T-helper 2 cell treated with Interferon-gamma antibody and Interleukin-4, amounts not matched to agents 100 ng/mL and 5 ng/mL, for 36 hours (primary cell): Measurements from ENCODE around the gene GABBR2. TPM values are rescaled to one million over a fixed set of nuclear protein-coding genes. Genes with fewer than 3 reads are reported as not detected.

Experiments
- intact Hi-C: fragments of 100-400 bp; cut with micrococcal nuclease; formaldehyde crosslinking; loops from one replicate; pipeline ENCODE4 v1.15.1; 2023
- total RNA-seq: library from RNA; stranded (reverse); gene quantifications from 2 replicates; pipeline ENCODE4 v1.2.3, GENCODE V29; 2022

Gene GABBR2
- total RNA-seq, 1 donor from 2014 or later: not detected

DNA sequence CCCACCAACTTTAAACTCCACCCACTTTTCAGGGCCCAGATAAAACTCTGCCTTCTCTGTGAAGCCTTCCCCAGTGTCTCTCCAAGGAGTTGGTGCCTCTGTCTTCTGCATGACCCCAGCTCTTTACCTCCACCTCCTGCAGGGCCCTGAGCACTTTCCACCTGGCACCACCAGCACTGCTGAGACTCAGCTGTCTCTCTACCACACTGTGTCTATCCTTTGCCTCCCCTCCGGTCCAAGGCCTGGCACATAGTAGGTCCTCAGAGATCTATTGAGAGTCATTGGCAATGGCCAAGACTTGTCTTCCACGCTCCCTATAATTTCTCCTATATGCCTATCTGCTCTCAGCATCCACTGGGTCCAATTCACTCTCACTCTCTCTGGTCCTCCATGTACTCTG is 12.9 kb upstream of the GABBR2 start:
- intact Hi-C loops: no loop called here

DNA sequence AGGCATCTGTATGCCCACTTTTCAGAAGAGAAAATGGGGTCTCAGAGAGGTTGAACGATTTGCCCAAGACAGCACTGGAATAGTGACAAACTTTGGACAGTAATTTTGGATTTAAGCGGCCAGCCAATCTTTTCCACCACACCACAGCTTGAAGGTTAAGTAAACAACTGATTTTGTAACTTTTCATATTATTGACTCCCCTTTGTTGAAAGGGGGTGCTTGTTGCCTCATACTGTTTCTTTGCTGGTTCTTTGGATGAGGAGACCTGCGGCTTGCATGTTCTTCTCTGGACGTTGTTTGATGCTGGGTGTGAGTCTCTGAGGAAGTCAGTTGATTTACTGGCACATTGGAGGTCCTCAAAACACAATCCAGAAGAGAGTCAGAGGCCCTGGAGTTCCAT is 11.7 kb upstream of the GABBR2 start:
- intact Hi-C loops: no loop called here

DNA sequence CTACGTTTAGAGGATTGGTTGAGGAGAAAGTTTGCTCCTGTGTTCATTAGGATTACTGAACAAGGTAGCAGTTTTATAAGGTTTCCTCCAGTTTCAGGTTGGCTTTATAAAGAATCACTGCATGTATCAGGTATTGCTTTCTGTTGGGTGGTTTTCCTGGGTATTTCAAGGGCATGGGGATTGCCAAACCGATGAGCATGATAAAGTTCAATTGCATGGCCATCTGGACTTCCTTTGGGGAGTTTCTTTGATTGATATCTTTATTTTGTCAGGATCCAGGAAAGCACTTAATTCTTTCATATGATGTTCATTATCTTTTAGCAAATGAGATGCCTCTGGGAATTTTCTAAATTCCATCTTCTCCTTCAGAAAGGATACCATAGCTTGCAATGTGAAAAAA is 10.3 kb upstream of the GABBR2 start:
- intact Hi-C loops: no loop called here

DNA sequence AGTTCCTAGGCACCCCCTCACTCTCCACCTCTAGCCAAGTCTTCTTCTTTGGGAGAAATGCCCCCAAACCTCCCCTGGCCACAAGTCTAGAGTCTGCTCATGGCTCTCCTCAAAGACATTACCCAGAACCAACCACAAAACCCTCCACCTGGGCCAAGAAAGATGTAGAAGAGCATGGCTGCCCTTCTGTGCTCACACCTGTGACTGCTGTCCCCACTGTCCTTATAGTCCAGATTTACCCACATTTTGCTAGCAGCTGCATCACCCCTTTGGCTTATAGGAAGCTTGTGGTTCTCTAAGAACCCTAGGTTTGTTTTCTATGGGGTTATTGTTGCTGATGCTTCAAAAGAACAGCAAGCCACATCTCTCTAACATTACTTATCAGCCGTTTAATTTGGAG is 6.1 kb upstream of the GABBR2 start:
- intact Hi-C loops: no loop called here

DNA sequence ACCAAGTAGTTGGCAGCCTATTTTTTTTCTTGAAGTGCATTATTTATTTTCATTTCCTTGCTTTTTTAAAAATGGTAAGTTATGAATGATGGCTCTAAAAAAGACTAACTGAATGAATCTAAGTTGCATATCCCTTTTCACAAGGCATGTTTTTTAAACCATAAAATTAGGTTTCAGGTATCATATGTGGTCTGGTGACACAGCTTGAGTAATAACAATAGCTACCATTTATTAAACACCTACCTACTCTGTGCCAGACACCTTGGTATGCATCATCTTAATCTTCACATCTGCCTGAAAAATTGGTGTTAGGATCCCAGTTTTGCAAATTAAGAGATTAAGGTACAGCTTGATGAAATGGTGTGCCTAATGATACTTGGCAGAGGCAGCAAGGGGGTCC is 4.3 kb upstream of the GABBR2 start:
- intact Hi-C loops: no loop called here

DNA sequence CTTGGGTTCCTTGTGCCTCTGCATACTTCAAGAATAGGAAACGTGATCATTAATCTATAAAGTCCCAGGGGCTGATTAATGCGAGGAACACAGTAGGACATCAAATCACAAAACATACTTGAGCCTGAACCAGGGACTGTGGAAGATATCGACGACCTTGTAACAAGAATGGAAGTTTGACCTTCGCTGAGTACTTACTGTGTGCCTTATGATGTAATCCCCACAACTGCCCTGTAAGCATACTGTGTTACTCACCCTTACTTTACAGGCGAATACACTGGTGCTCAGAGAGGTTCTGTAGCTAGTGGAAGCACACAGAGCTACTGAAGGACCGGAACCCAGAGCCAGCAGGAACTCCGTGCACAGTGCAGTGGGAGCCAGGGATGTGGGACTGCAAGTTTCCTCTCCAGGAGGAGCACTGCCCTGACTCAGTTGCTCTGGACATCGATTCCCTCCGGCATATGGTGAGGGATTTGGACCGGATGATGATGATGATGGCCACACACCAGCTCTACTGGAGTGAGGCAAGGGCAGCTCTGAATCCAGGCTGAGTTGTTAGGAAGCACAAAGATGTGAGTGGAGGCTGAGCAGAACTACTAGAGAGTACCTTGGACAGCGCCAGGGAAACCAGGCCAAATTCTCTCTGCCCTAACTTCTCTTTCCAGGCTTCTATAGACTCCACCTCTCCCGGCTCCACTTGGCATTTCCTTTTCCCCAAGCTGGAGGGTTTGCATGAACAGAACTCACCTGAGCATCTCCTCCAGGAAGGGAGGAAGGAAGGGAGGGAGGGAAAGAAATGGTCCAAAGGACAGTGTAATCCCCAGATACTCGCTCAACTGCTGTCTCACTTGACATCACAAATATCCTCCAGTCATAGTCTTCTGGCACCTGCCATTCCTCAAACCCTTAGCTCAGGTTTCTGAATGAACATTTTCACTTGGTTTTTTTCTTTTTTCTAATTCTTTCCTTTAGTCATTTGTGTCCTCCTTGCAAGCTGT is 1.5 kb upstream of the GABBR2 start:
- intact Hi-C loops: no loop called here

DNA sequence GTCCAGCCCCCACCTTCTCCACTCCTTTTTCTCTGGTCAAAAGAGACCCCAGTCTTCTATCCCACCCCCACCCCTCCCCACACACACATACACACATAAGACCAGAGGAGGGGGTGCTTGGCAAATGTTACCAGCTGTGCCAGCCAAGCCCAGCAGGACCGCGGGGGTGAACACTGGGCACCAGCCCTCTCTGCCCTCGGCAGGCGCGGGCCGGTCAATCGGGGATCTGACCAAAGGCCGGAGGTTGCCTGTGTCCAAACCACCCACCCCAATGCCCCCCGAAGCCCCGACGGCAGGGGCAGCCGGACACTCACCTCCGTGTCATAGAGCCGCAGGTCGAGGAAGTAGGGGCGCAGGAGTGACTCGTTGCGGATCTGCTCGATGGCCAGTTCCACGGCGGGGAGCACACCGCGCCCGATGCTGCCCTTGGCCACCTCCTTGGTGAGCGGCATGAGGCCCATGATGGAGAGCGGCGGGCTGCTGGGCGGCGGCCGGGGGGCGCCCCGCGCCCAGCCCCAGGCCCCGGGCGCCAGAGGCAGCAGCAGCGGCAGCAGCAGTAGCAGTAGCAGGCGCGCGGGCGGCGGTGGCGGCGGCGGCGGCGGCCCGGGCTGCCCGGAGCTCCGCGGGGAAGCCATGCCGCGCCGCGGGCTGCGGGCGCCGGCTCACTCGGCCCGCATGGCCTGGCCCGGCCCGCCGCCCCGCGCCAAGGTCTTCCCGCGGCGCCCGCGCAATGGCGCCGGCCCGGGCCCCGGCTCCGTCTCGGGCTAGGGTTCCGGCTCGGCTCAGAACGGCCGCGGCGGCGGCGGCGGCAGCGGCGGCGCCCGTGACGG is 417 bp downstream of the GABBR2 start:
- intact Hi-C loops: no loop called here

DNA sequence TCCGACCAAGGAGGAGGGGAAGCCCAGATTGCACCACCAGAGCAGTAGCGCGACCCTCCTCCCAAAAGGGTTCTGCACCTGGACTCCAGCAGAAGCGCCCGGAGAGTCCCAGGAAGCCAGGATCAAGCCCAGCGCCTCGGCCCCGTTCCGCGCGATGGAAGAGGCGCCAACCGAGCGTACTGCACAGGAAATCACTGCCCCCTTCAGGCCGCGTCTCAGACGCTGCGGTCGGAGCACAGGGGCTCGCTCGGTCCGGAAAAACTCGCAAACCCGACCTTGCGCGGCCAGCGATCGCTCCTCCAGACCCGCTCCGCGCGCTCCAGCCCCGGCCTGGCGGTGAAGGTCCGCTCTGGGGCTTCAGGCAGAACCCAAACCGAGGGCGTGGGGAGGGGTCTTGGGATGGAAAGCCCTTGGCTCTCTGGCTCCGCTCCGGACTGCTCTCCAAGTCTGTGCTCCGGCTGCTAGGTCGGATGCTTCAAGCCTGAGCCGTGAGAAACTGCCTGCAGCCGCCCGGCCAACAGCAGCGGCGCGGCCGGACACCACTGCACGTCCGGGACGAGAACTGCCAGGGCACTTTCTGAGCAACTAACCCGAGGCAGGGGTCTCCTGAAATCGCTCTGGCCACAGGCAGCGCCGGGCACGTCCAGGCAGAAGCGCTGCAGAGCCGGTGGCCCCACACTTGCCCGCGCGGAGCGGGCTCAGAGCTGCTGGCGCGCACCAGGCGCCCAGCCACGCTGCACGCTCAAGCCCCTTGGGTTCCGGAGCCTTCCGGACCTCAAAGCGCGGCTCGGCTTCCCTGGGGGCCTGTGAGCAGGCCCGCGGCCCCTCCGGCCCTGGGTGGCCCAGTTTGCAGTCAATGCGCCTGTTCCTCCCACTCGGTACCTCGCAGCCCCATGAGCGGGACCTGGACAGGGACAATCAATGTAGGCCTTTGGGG is 1.3 kb downstream of the GABBR2 start:
- intact Hi-C loops: no loop called here

DNA sequence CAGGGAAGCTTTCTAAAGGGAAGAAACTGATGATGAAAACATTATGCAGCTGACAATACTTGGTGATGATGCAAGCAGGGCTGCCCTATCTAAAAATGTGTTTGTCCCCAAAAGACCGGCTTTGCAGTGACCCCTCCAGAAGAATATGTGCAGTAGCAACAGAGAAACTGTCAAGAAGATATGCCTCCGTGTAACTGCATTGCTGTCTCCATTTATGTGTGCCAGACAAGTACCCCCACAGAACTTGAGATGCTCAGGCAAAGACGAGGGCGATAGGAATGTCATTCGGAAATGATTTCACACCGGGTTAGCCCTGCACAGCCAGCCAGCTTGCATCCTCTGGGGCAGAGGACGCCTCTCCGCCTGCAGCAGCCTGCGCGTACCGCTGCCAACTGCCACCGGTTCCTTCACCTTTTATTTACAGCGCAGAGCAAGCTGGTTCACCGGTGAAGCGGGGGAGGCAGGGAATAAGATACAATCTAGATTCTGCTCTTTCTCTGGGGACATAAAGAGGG is 2.0 kb downstream of the GABBR2 start:
- intact Hi-C loops: no loop called here

DNA sequence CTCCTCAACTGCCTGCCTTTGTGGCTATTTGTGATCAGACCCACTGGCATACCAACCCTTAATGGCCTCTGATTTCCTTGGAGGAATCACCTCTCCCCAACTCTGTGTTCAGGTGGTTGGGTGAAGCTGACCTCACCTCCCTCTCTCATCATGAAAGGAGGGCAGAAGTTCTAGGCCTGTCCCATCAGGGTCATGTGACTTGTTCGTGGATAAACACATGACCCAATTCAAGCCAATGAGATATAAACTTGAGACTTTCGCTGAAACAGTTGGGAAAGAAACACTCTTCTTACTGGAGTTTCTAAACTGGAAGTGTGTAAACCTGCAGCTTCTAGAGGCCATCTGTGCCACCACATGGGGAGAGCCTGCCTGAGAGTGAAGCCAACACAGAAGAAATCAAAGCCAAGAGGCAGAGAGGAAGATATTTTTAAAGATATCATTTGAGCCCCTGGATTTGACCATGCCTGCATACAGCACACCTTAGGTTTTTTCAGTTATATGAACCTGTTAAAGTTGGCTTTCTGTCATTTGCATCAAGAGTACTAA is 5.8 kb downstream of the GABBR2 start:
- intact Hi-C loops: no loop called here

DNA sequence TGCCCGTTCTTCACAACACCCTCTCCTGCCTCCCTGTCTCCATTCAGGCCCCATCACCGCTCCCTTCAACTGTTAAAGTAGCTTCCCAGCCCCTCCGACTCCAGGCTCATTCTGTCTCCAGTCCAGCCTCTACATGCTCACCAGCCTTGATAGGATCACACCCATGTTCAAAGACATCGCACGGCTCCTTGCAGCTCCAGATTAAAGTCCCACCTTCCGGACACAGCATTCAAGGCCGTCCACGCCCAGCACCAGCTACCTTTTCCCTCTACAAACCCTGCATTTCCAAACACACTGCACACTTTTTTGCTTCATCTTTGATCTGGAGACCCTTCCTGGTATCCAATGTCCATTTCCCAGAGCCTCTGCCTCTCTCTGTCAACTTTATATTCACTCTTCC is 6.4 kb downstream of the GABBR2 start:
- intact Hi-C loops: no loop called here

DNA sequence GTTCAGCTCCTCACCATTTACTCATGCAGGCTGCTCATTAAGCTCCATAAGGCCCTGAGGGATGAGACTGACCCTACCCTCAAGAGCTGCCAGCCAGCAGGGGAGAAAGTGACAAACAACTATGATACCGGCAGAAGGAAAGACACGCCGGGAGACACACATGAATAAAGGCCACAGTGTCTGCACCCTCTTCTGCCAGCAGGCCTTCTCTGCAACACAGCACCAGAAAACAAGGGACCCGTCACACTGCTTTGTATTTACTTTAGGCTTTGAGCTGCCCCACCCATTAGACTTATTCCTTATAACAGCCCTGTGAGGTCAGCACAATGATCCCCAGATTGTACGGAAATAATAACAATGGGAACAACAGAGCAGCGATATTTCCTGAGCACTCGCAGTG is 7.2 kb downstream of the GABBR2 start:
- intact Hi-C loops: no loop called here

DNA sequence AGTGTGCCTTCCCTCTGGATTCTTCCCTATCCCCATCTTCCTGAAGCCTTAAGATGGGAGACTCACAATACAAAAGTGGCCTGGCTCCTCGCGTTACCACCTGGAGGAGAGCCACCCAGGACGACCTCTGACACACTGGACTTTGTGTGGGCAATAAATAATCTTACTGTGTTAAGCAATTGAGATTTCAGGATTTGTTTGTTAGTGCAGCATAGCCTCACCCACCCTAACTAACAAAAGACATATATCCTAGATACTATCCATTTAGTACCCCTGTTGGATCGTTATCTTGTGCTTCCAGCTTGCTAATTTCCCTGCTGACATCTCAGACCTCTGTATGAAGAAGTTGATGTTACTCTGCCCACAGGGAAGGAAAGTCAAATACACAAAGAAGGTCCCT is 7.9 kb downstream of the GABBR2 start:
- intact Hi-C loops: no loop called here

DNA sequence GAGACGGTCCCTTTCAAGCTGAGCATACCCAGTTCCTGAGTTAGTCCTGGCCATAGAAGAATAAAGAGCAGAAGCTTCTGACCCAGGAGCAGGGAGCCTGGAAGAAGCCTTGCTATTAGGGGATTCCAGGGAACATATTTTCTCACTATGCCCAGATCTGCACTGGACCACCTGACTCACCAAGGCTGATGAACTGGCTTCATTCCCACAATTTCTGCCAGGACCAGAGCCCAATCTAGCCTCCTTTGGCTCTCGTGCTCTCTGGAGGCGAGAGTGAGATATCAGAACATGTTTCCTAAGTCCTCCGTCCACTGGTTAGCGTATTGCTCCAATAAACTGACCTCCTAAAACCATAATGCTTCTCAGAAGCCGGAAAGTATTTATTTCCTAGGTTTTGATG is 9.9 kb downstream of the GABBR2 start:
- intact Hi-C loops: no loop called here

DNA sequence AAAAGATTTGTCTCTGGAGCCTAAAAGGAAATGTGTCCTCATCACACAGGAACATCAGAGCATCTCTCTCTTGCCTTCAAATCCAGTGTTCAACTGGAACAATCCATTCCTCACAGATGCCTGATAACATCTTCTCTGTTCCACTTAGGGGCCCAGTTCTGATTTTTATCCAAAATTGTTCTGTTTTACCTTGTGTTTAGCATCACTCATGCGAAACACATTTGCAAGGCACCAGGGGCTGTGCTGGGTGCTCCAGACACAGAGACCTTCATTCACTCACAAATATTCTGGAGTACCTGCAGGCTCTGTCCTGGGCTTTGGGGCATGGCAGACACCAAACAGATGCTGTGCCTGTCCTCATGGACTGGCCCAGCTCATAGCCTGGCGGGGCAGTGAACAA is 13.8 kb downstream of the GABBR2 start:
- intact Hi-C loops: no loop called here

DNA sequence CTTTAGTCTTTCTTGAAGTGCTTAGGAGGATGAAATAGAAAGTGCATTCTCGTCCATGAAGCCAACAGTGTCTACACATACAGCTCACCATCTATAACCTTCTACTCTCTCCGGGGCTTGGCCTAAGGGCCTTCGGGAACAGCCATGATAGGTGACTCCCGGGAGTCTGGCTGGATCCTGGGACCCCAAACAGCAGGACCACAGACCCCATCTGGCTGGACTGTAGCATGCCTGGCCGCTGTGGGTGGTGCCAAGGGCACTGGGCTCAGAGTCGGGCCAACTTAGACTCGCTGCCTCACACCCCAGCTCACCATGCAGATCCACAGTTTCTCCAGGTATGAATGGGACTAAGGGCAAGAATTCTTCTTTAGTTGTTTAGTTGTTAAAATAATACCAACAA is 16.3 kb downstream of the GABBR2 start:
- intact Hi-C loops: no loop called here

DNA sequence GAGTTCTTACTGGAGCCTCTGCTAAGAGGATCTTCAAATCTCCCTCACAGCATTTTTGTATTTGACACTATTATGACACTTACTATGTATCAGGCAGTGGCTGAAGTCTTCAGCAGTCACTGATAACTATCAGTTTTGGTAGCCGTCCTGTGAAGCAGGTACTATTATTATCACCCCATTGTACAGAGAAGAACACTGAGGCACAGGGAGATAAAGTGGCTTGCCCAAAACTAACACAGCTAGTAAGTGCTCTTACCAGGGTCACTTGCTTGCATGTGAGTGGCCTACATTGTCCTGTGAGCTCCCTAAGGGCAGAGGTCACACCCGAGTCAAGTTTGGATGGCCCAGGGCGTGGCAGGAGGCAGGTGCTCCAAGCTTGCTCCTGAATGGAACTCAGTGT is 16.8 kb downstream of the GABBR2 start:
- intact Hi-C loops: no loop called here

DNA sequence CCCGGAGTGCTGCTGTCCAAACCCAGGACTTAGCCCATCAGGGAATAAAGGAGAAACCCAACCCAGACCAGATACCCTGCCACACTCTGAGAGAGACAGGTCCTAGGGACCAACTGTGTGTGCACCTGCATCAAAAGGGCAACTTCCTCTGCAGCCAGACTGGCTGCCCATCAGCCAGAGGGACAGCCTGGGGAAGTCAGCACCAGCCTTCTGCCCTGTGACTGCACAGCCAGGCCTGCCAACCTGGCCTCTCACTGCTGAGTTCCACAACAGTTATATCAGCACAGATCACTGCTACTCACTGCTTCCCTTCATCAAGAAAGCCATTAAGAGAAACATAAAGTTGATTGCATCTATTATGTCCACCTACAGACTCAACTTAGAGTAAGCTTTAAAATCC is 18.0 kb downstream of the GABBR2 start:
- intact Hi-C loops: no loop called here

DNA sequence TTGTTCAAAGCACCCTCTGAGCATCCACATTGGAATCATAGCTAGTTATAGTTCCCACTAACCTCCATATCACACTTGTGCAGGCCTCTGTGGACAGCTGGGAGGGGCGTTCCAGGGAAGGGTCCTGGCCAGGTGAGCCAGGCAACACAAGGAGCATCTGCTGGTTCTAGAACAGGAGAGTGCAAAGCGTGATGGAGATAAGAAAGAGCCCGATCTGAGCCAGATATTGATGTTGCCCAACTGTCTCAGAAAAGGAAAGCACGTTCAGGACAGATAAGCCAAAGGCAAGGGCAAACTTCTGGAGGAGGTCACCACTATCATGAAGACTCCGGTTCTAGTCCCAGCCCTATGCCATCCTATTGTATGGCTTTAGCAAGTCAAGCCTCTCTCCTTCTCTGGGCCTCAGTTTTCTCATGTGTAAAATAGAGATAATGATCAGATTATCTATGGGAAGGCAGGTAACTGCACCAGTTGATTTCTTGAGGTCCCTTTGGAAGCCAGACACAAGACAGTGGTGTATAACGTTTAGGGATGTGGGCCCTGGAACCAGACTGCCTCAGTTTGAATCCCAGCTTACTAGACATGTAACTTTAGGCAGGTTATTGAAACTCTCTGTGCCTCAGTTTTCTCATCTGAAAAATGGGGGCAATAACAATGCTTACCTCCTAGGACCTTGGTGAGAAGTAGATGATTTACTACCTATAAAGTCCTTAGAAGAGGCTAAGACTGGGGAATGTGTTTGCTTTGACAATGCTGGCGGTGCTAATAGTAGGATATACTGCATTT is 19.8 kb downstream of the GABBR2 start:
- intact Hi-C loops: no loop called here

DNA sequence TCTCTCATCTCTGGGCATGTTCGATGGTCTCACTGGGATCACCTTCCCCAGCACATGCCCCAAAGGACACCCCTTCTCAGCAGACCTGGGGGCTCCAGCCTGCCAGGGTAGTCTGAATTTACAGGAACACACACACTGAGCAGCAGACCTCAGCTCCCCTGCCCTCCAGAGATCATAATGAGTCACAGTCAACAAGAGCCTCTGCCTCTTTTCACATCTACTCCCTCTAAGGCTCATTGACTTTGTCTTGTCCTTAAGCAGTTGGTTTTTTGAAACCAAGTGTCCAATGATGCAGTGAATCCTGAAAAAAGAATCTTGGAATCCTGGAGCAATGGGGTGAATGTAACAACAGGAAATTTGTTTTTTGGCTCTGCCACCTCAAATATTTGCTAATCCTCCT is 20.8 kb downstream of the GABBR2 start:
- intact Hi-C loops: no loop called here
